GM18502 (cell line): ENCODE results near the gene CYREN.

Experiments used
- ATAC-seq: cut with Tn5 transposase; IDR thresholded peaks from one replicate; pipeline ENCODE4 v1.9.1; 2021; ENCODE audit warnings: mild to moderate bottlenecking; ENCODE audit not compliant: unreplicated experiment, poor library complexity

Gene CYREN

DNA sequence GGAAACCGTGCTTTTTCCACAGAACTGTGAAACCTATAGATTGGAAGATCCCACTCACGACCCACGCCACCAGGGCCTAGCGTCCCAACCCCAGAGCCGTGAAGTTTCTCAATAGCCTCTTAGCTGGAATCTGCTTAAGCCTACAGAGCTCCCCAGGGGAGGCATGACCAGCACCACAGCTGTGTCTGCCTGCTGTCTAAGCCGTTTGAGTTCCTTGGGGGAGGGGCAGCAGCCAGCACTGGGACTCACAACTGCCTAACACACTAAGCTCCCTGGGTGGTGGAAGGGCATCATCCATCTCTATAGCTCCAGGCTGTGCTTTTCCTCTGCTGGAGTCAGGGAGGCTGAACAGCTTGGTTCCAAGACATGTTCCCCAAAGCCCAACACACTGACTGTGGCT lies 48.6 kb downstream of the CYREN start:
- ATAC-seq: no peak

DNA sequence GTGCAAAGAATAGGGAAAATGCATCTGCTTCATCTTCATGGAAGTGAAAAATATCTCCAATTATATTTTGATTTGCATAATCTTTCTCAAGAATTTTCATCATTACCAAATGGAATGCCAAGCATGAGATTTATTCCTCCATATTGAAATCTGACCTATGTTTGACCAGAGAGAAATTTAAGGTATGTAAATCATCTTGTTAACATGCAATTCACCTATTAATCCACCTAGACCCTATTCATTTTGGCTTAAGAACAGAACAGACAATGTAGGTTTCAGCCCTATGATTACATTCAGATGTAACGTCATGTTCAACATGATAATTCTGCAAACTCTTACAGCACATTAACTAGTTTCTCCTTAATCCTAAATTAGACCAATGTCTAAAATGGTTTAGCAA lies 53.4 kb downstream of the CYREN start:
- no peak for ATAC-seq
